NCI-H2171 (cell line): ENCODE results near the gene ZBTB39.
"Not testable (repeated sequence)": the region's sequence is repeated elsewhere in the genome, so short reads cannot be mapped to it uniquely, and the experiment has no call there.

Source experiments
- DNase-seq: peaks from one replicate; lab custom pipeline; 2025; lab: John Stamatoyannopoulos, UW

Gene ZBTB39

DNA sequence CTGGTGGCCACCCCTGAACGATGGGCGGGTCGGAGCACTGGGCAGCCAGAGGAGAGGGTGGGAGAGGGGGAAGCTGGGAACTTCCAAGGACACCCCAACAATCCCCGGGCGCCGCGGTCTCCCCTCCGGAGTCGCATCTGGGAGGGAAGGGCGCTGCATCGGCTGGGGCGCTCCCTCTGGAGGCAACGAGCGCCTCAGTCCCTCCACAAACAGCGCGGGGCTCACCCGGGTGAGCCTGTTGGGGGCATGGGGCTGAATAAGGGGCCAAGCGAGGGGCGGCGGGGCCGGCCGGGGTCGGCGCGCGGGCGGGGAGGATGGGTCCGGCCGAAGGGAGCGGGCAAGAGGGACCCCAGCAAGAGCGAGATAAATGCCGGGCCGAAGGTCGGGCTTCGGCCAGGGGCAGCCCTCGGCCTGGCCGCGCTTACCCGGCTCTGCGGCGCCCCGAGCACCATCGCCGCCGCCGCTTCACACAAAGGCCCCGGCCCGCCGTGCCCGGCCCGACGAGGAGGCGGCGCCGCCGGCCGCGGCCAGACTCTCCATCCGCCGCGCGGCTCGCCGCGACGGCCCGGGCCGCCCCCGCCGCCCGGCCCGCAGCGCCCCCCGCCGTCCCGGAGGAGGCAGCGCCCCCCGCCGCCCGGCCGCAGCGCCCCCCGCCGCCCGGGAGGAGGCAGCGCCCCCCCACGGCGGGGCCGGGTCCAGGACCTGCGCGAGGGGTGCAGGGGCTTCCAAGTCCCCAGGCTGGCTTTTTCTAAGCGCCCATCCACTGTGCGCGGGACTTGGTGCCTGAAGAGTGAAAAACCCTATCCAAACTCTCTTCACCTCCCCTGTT lies at the start of gene ZBTB39:
TSS of gene ZBTB39 (minus strand) at position 567 of the 829 bp plus-strand sequence. CDS start 1,629 bp downstream, outside the sequence.
- DNase-seq: peak; percentile 62

GRCh38 chr12:57055824-57056223 lies 49.5 kb upstream of the ZBTB39 start:
- DNase-seq: no peak

DNA sequence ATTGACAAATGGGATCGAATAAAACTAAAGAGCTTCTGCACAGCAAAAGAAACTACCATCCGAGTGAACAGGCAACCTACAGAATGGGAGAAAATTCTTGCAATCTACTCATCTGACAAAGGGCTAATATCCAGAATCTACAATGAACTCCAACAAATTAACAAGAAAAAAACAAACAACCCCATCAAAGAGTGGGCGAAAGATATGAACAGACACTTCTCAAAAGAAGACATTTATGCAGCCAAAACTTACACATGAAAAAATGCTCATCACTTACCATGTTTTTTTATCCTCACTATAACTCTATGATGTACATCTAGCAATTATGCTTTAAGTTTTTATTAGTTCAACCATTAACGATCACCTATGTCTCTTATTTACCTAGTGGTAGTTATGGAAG lies 47.6 kb upstream of the ZBTB39 start:
- not testable (repeated sequence) for DNase-seq

DNA sequence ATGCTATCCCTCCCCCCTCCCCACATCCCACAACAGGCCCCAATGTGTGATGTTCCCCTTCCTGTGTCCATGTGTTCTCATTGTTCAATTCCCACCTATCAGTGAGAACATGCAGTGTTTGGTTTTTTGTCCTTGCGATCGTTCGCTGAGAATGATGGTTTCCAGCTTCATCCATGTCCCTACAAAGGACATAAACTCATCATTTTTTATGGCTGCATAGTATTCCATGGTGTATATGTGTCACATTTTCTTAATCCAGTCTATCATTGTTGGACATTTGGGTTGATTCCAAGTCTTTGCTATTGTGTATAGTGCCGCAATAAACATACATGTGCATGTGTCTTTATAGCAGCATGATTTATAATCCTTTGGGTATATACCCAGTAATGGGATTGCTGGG lies 46.8 kb upstream of the ZBTB39 start:
- DNase-seq: not testable (repeated sequence)

- DNase-seq: no peak
These were observed 44.7 kb upstream of the ZBTB39 start for GRCh38 chr12:57051011-57051410.

DNA sequence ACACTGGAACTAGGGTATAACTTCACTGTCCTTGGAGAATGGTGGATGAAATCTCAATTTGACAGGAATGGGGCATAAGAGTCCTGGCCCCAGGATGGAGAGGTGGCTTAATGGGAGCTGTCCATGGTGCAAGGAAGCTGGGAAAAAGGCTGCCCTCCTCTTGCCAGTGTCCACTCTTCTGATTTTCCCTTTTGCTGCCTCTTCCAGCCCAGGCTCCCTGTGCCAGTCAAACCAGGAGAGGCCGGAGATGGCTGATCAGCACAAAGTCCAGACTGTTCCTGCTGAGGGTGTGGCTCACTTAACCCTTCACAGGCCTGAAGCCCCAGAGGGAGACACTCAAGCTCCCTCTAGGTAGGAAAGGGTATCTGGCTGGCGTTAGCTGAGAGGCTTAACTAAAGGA lies 43.5 kb upstream of the ZBTB39 start, which contains the start of gene MYO1A:
TSS of gene MYO1A (minus strand) at position 240 of the 400 bp plus-strand sequence. CDS start 1,806 bp downstream, outside the sequence.
- DNase-seq: no peak

DNA sequence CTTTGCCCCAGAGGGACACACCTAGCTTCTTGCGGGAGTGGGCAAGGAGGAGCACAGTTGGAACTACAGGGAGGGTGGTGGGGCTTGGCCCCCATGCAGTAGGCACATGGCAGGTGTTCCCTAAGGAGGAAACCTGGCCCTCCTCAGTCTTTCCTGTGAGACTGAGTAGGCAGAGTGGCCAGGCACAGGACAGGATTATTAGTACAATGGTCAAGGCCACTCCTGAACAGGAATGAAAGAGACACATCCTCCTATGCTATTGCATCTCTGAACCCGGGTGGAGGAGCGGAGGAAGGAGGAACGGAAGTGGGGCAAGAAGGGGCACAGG lies 42.7 kb upstream of the ZBTB39 start:
- no peak for DNase-seq

GRCh38 chr12:57048423-57049118 lies 42.2 kb upstream of the ZBTB39 start:
- no peak for DNase-seq

DNA sequence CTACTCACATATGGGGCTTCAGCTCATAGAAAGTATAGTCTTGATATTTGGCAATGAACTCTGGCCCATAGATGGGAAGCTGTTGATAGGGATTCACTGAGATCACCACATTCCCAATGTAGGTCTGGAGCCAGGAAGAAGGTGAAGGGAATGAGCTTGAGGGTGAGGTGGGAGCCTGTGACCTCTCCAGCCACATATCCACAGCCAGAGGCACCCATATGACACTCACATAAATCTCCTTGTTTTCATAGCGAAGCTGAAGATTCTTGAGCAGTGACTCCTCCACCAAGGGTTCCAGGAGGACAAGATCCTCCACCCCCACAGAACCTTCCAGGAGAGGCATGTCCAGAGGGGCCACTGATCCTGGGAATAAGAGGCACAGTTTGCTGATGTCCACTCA lies 41.6 kb upstream of the ZBTB39 start:
- no peak for DNase-seq

GRCh38 chr12:57046947-57047890 lies 40.9 kb upstream of the ZBTB39 start:
- DNase-seq: no peak

GRCh38 chr12:57046086-57046791 lies 39.9 kb upstream of the ZBTB39 start:
- DNase-seq: no peak

- DNase-seq: no peak
These were observed 38.5 kb upstream of the ZBTB39 start for GRCh38 chr12:57044889-57045288.

DNA sequence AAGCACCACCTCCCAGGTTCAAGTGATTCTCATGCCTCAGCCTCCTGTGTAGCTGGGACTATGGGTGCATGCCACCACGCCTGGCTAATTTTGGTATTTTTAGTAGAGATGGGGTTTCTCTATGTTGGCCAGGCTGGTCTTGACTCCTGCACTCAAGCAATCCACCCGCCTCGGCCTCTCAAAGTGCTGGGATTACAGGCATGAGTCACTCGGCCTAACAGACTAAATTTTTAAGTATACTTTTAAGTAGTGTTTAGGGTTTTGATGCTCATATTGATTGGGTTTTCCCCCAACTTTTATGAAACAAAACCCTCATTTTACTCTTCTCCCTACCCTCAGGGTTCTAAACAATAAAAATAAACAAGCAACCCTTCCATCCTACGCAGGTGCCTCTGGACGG lies 38.1 kb upstream of the ZBTB39 start:
- no peak for DNase-seq

DNA sequence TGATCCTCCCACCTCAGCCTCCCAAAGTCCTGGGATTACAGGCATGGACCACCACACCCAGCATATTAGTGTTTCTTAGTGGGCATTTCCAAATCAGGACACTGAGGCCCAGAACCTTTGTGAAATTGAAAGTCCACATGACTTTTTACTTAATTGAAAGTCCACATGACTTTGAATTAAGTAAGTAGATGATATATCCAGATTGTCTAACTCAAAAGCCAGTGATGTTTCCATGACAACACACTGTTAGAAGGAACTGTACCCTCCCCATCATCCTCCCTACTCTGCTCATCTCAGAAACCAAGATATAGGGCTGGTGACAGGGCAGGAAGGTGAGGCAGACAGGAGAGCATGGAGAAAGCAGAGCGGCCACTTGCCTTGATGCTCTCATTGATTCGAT lies 36.3 kb upstream of the ZBTB39 start:
- no peak for DNase-seq

GRCh38 chr12:57040750-57041149 lies 34.4 kb upstream of the ZBTB39 start:
- DNase-seq: no peak

GRCh38 chr12:57040211-57040610 lies 33.9 kb upstream of the ZBTB39 start:
- DNase-seq: no peak

- no peak for DNase-seq
These were observed 32.9 kb upstream of the ZBTB39 start for GRCh38 chr12:57039016-57039798.

- DNase-seq: no peak
These were observed 30.9 kb upstream of the ZBTB39 start for GRCh38 chr12:57037264-57037663.

DNA sequence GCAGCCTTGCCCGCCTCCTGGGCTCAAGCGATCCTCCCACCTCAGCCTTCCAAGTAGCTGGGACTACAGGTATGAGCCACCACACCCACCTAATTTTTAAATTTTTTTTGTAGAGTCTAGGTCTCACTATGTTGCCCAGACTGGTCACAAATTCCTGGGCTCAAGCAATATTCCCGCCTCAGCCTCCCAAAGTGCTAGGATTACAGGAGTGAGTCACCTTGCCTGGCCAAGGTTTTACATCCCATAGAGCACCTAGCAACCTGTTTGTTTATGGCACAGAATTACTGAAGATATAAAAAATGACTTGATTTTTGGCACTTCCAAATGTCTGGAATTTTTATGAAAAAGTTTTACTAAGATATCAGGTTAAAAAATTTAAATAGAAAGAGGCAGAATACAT lies 27.1 kb upstream of the ZBTB39 start:
- DNase-seq: no peak

DNA sequence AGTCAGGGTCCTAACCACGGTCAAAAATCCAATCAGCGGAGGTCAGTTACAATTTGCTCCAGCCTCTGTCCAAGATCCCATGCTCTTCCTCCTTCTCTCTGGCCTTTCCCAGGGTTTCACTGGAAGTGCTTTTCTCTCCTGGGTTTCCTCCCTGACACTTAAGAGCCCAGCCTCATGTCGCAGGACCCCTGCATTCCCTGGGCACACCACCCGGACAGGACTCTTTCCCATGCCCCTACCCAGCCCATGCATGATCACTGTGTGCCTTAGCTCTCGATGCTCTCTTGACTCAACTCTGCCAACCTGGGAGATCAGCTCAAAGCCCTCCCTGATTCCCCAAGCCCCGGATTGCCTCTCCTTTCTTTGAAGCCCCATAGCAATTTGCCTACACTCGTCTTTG lies 25.4 kb upstream of the ZBTB39 start:
- DNase-seq: no peak
